ENCODE results near the gene HMGA1. TPM values are rescaled to one million over a fixed set of nuclear protein-coding genes. Genes with fewer than 3 reads are reported as not detected.

The HMGA1 gene
- total RNA-seq, 1 donor from 2014 or later = 422 TPM

DNA sequence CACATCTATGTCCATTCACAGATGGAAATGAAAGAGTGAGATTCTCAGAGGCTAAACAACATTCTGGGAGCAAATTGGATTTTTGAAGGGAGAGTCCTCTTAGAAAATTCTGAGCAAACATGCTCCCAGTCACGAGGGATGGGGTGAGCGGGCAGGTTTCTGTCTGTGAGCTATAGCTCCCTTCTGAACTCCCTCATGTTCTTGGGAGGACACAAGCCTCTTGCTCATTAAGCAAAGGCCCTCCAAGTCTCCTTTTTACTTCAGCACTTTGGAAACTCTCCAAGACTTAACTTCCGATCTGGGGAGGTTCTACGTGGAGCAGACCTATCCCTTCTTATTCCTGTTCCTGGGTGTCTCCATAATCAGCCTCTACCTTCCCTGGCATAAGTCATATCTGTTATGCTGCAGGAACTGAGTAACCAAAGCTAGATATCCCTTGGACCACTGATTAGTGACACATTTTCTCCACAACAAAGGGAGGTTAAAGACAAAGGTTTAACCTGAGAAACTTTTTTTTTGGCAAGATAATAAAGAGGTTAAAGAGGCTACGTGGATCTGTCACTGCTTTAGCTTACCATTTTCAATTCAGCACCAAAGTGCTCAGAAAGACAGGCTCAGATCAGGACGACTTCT is 45.1 kb downstream of the HMGA1 start:
- intact Hi-C loops (cut with micrococcal nuclease) = no loop called here
- Mint-ChIP-seq H3K36me3 (ENCODE audit: low read depth) (peaks cover 18% of the 10 kb centered on the region), H3K4me1 (ENCODE audit: low read depth) (peaks cover 3% of the 10 kb centered on the region), H3K4me3 (ENCODE audit: low read depth) (no peak overlapping the region), H3K27ac (no peak overlapping the region), H3K27me3 (ENCODE audit: low read depth) (no peaks in the 10 kb centered on the region), H3K9me3 (no peaks in the 10 kb centered on the region)
- no peak for DNase-seq (ENCODE audit: low spot score)

DNA sequence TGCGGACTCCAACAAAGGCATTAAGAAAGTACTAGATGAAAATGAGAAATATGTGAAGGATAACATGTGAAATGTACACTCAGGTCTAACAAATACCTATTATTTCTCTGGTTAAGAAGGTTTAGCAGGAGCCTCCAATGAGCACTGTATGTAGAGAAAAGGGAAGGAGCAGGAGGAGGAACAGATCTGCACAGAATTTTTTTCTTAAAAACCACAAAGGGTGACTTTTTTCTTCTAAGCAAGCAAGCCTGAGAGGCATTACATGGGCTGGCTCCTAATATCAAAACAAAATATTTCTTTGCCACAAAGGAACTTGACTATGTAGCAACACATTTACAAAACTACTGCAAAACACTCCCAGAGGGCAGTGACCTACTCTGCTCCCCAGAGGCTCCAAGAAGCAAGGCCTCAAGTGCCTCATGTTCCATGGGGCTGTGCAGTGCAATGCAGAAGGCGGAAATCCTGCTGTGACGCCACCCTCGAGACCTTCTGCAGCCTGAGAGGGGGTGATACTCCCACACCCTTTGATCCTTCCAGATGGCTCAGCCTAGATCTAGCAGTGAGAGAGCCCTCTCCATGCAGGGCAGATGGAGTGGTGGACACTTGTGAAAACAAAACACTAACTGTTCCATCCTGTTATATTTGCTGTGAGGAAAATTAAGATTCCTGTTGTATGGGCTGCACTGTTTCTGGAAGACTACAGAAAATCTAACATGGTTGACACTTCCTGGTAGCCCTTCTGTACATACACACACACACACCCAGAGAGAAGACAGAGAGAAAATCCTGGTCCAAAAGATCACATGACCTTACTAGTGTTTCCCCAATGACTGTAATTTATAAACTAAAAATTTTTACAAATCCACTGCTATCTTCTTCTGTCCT is 48.1 kb downstream of the HMGA1 start:
- intact Hi-C loops (cut with micrococcal nuclease) = no loop called here
- Mint-ChIP-seq H3K4me1 (ENCODE audit: low read depth) (peaks cover 15% of the 10 kb centered on the region), H3K36me3 (ENCODE audit: low read depth) (peaks cover 30% of the 10 kb centered on the region), H3K27me3 (ENCODE audit: low read depth) (no peaks in the 10 kb centered on the region), H3K4me3 (ENCODE audit: low read depth) (no peak overlapping the region), H3K9me3 (no peaks in the 10 kb centered on the region), H3K27ac (no peak overlapping the region)
- no peak for DNase-seq (ENCODE audit: low spot score)

DNA sequence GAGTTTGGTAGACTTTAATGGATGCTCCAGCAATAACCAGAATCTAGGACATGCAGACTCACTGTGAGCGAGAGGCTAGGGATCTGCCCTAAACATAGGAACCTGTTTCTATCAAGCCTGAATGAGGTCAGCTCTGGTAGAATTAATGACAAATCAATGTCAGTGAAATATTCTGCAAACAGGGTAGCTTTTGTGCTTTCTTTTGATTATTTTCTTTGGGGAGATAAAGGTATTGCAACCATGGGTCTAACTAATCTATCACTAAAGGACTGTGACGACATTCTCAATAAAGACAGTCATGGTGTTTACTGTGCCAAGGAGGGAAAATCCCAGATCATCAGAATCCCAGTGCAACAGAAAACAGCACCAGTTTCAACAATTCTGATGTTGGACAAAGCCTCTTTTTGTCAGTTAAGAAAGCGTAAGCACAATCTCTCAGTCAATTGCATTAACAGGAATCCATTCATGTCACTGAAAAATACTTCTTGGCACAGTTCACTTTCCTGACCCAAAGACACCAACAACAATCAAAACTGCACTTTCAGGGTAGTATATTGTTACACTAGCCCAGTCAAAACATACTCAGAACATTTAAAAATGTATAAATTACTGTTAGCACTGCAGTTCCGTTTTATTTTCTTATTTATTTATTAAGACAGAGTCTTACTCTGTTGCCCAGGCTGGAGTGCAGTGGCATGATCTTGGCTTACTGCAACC is 48.9 kb downstream of the HMGA1 start:
- peaks cover 16% of the 10 kb centered on the region for H3K4me1 Mint-ChIP-seq (ENCODE audit: low read depth)

DNA sequence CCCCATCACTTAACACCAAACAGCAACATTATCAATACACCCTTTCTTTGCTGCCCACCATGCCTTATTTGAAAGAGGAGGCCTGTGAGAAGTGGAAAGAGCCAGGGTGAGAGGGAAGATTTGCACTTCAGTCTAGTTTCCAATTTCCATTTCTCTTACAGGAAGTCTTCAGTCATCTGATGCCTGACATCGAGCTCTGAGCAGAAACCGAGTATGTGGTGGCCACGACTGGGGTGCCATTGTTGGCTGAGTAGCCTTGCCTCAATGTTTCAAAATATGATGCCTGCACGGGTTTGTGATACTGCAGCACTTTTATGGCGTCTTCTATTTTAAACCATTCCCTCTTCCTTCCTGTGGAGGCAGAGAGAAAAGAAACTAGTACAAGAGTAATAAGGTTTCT is 51.9 kb downstream of the HMGA1 start:
- H3K4me1 Mint-ChIP-seq (ENCODE audit: low read depth) = peaks cover 16% of the 10 kb centered on the region
- peak overlapping the region; percentile 68 for H3K27ac Mint-ChIP-seq
- intact Hi-C loops (cut with micrococcal nuclease) = no loop called here
- H3K4me3 Mint-ChIP-seq (ENCODE audit: low read depth) = peak overlapping the region; percentile 21
- peaks cover 43% of the 10 kb centered on the region for H3K36me3 Mint-ChIP-seq (ENCODE audit: low read depth)
- DNase-seq (ENCODE audit: low spot score) = peak; percentile 16
- H3K9me3 Mint-ChIP-seq = no peaks in the 10 kb centered on the region
- no peaks in the 10 kb centered on the region for H3K27me3 Mint-ChIP-seq (ENCODE audit: low read depth)

More for the DNA sequence above, 48.9 kb downstream of the HMGA1 start:
- no peaks in the 10 kb centered on the region for H3K9me3 Mint-ChIP-seq
- H3K27ac Mint-ChIP-seq = no peak overlapping the region
- no peak overlapping the region for H3K4me3 Mint-ChIP-seq (ENCODE audit: low read depth)
- intact Hi-C loops (cut with micrococcal nuclease) = no loop called here
- H3K27me3 Mint-ChIP-seq (ENCODE audit: low read depth) = no peaks in the 10 kb centered on the region
- no peak for DNase-seq (ENCODE audit: low spot score)
- peaks cover 30% of the 10 kb centered on the region for H3K36me3 Mint-ChIP-seq (ENCODE audit: low read depth)

DNA sequence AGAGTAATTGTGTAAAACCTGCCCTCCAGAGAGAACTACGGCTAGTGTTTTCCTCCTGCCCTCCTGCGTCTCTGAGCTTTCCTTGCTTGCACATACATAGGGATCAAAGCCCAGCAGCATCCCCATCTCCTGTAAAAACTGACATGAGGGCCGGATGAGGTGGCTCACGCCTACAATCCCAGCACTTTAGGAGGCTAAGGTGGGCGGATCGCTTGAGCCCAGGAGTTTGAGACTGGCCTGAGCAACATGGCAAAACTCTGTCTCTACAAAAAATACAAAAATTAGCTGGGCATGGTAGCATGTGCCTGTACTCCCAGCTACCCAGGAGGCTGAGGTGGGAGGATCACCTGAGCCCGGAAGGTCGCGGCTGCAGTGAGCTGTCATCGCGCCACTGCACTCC is 52.5 kb downstream of the HMGA1 start:
- no peaks in the 10 kb centered on the region for H3K9me3 Mint-ChIP-seq
- DNase-seq (ENCODE audit: low spot score) = no peak
- no peaks in the 10 kb centered on the region for H3K27me3 Mint-ChIP-seq (ENCODE audit: low read depth)
- intact Hi-C loops (cut with micrococcal nuclease) = no loop called here
- H3K36me3 Mint-ChIP-seq (ENCODE audit: low read depth) = peaks cover 43% of the 10 kb centered on the region
- H3K4me1 Mint-ChIP-seq (ENCODE audit: low read depth) = peaks cover 16% of the 10 kb centered on the region
- H3K4me3 Mint-ChIP-seq (ENCODE audit: low read depth) = no peak overlapping the region
- H3K27ac Mint-ChIP-seq = peak overlapping the region; percentile 68

DNA sequence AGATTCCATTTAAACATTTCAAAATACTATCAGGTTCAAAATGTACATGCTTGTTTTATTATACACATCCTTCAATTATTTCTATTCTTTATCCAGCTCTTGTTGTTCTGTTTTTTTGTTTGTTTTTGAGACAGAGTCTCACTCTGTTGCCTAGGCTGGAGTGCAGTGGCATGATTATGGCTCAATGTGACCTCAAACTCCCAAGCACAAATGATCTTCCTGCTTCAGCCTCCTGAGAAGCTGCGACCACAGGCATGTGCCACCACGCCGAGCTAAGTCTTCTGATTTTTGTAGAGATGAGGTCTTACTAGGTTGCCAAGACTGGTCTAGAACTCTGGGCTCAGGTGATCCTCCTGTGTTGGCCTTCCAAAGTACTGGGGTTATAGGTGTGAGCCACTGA is 56.3 kb downstream of the HMGA1 start:
- intact Hi-C loops (cut with micrococcal nuclease) = no loop called here
- no peak overlapping the region for H3K4me3 Mint-ChIP-seq (ENCODE audit: low read depth)
- peaks cover 25% of the 10 kb centered on the region for H3K4me1 Mint-ChIP-seq (ENCODE audit: low read depth)
- peaks cover 33% of the 10 kb centered on the region for H3K36me3 Mint-ChIP-seq (ENCODE audit: low read depth)
- H3K27me3 Mint-ChIP-seq (ENCODE audit: low read depth) = no peaks in the 10 kb centered on the region
- no peak overlapping the region for H3K27ac Mint-ChIP-seq
- H3K9me3 Mint-ChIP-seq = no peaks in the 10 kb centered on the region
- no peak for DNase-seq (ENCODE audit: low spot score)

DNA sequence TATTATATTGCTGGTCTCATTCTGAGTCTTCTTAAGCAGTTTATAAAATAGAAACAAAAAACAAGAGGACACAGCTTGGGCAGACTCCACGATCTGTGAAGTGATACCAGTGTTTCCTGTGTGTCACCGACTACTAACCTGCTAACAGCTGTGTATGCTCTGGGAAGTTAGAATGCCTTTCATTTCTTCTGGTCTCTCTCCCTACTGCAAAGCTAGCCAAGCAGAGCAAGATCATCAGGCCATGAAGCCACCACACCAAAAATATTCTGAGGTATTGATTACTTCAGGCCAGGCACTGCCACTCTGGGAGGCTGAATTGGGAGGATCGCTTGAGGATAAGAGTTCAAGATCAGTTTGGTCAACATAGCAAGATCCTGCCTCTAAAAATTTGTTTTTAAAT is 59.0 kb downstream of the HMGA1 start:
- Mint-ChIP-seq H3K27me3 (ENCODE audit: low read depth) (no peaks in the 10 kb centered on the region), H3K4me1 (ENCODE audit: low read depth) (peaks cover 10% of the 10 kb centered on the region), H3K9me3 (no peaks in the 10 kb centered on the region), H3K4me3 (ENCODE audit: low read depth) (no peak overlapping the region), H3K36me3 (ENCODE audit: low read depth) (peaks cover 27% of the 10 kb centered on the region), H3K27ac (no peak overlapping the region)
- DNase-seq (ENCODE audit: low spot score) = no peak
- intact Hi-C loops (cut with micrococcal nuclease) = no loop called here

Other genes with a start within 250 kb of the HMGA1 start
- gene GRM4, start 90.8 kb upstream of the HMGA1 start, total RNA-seq = not detected in 2 replicates
- 16.6 and 17.3 TPM in 2 replicates for gene SMIM29, start 12.1 kb downstream of the HMGA1 start, total RNA-seq
- gene NUDT3, start 155.8 kb downstream of the HMGA1 start, total RNA-seq = 21.3 and 21.7 TPM in 2 replicates
- gene RPS10, start 189.2 kb downstream of the HMGA1 start, total RNA-seq = 1,642 and 1,684 TPM in 2 replicates
- not detected in 2 replicates for gene PACSIN1, start 229.2 kb downstream of the HMGA1 start, total RNA-seq